Epithelial cell of proximal tubule (primary cell): ENCODE results near the gene RIMS4. TPM values are rescaled to one million over a fixed set of nuclear protein-coding genes. Genes with fewer than 3 reads are reported as not detected.

Source experiments
- DNase-seq: peaks from one replicate; pipeline ENCODE4 v3.0.0-alpha.2; 2011; ENCODE audit warnings: low read depth
- H3K4me3 ChIP-seq: 2 replicates; pipeline ENCODE4 v1.5.1; 2011; ENCODE audit warnings: low read depth, mild to moderate bottlenecking, low read length
- CTCF ChIP-seq: conservative IDR thresholded peaks from 2 replicates; pipeline ENCODE4 v1.5.1; 2012; ENCODE audit warnings: low read depth, mild to moderate bottlenecking, low read length
- total RNA-seq: library from RNA; depleted of rRNA; stranded (reverse); fragments of >200 nt; gene quantifications from 2 replicates; pipeline ENCODE4 v1.2.3, GENCODE V29; 2015

Gene RIMS4
- total RNA-seq, 1 donor from 2014 or later: not detected

GRCh38 chr20:44730441-44730840 lies 79.9 kb downstream of the RIMS4 start:
- DNase-seq: peak; percentile 94
- no peak for TF ChIP-seq CTCF
- H3K4me3 ChIP-seq: no peak overlapping the region

- no peak for TF ChIP-seq CTCF
- H3K4me3 ChIP-seq: peak overlapping the region; percentile 6
- DNase-seq: peak; percentile 85
These were observed 81.4 kb downstream of the RIMS4 start for GRCh38 chr20:44728801-44729443.

- TF ChIP-seq CTCF: no peak
- no peak overlapping the region for H3K4me3 ChIP-seq
- no peak for DNase-seq
These were observed 82.7 kb downstream of the RIMS4 start for GRCh38 chr20:44727651-44728050.

GRCh38 chr20:44727039-44727438 lies 83.3 kb downstream of the RIMS4 start:
- no peak for DNase-seq
- no peak overlapping the region for H3K4me3 ChIP-seq
- no peak for TF ChIP-seq CTCF

- DNase-seq: no peak
- H3K4me3 ChIP-seq: no peak overlapping the region
- TF ChIP-seq CTCF: no peak
These were observed 84.5 kb downstream of the RIMS4 start for GRCh38 chr20:44725837-44726236.

- H3K4me3 ChIP-seq: no peak overlapping the region
- no peak for TF ChIP-seq CTCF
- no peak for DNase-seq
These were observed 85.8 kb downstream of the RIMS4 start for GRCh38 chr20:44724423-44725091.
